ENCODE measurements around the gene GLDC.

Gene GLDC

DNA sequence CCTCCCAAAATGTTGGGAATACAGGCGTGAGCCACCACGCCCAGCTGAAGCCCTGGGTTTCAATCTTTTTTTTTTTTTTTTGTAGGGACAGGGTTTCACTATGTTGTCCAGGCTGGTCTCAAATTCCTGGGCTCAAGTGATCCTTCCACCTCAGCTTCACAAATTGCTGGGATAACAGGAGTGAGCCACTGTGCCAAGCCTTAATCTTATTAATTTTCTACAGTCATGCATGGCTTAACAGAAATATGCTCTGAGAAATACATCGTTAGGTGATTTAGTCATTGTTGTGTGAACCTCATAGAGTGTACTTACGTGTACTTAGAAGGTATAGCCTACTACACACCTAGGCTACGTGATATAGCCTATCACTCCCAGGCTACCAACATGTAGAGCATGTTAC, 31.0 kb downstream of the GLDC start:
- Histone ChIP-seq H3K9ac (ENCODE audit: low read depth, low read length) (no peak overlapping the region), H3K4me2 (ENCODE audit: insufficient read depth, low read length) (no peak overlapping the region), H3K36me3 (ENCODE audit: insufficient read depth, low read length) (no peaks in the 10 kb centered on the region), H3K4me3 (ENCODE audit: low read depth in 1 of 2, low read length in 2 of 2) (no peak overlapping the region), H2AFZ (ENCODE audit: low read depth, low read length) (no peak overlapping the region), H3K4me1 (ENCODE audit: insufficient read depth, low read length) (no peaks in the 10 kb centered on the region), H4K20me1 (ENCODE audit: insufficient read depth, low read length) (no peaks in the 10 kb centered on the region), H3K9me3 (ENCODE audit: insufficient read depth, low read length, severe bottlenecking) (no peaks in the 10 kb centered on the region), H3K79me2 (ENCODE audit: insufficient read depth, low read length) (no peaks in the 10 kb centered on the region), H3K27me3 (ENCODE audit: insufficient read depth, low read length, poor library complexity) (no peaks in the 10 kb centered on the region), H3K27ac (ENCODE audit: low read length) (no peak overlapping the region)
- TF ChIP-seq CTCF (IDR thresholded peaks at IDR 0.05; ENCODE audit: borderline replicate concordance, extremely low read depth, low read length, poor library complexity, severe bottlenecking) (no peak), EZH2 (IDR thresholded peaks at IDR 0.05; ENCODE audit: borderline replicate concordance, low read depth, low read length, severe bottlenecking) (no peak)
- DNase-seq, result no peak
- ATAC-seq (ENCODE audit: insufficient read depth, low read depth), result no peak

- no peak overlapping the region for H3K27ac ChIP-seq (ENCODE audit: low read length)
- H3K27me3 ChIP-seq (ENCODE audit: insufficient read depth, low read length, poor library complexity), result no peaks in the 10 kb centered on the region
- no peak overlapping the region for H3K4me2 ChIP-seq (ENCODE audit: insufficient read depth, low read length)
- H2AFZ ChIP-seq (ENCODE audit: low read depth, low read length), result no peak overlapping the region
- H3K9ac ChIP-seq (ENCODE audit: low read depth, low read length), result no peak overlapping the region
- no peaks in the 10 kb centered on the region for H3K79me2 ChIP-seq (ENCODE audit: insufficient read depth, low read length)
- H4K20me1 ChIP-seq (ENCODE audit: insufficient read depth, low read length), result no peaks in the 10 kb centered on the region
- H3K9me3 ChIP-seq (ENCODE audit: insufficient read depth, low read length, severe bottlenecking), result no peaks in the 10 kb centered on the region
- no peaks in the 10 kb centered on the region for H3K4me1 ChIP-seq (ENCODE audit: insufficient read depth, low read length)
- DNase-seq (no peak), ATAC-seq (ENCODE audit: insufficient read depth, low read depth) (no peak)
- no peak for TF ChIP-seq CTCF (IDR thresholded peaks at IDR 0.05; ENCODE audit: borderline replicate concordance, extremely low read depth, low read length, poor library complexity, severe bottlenecking)
- TF ChIP-seq EZH2 (IDR thresholded peaks at IDR 0.05; ENCODE audit: borderline replicate concordance, low read depth, low read length, severe bottlenecking), result no peak
- H3K36me3 ChIP-seq (ENCODE audit: insufficient read depth, low read length), result no peaks in the 10 kb centered on the region
- H3K4me3 ChIP-seq (ENCODE audit: low read depth in 1 of 2, low read length in 2 of 2), result no peak overlapping the region
Observed at GRCh38 chr9:6611865-6612264, 33.7 kb downstream of the GLDC start.

- H3K27ac ChIP-seq (ENCODE audit: low read length), result no peak overlapping the region
- H3K4me3 ChIP-seq (ENCODE audit: low read depth in 1 of 2, low read length in 2 of 2), result no peak overlapping the region
- TF ChIP-seq EZH2 (IDR thresholded peaks at IDR 0.05; ENCODE audit: borderline replicate concordance, low read depth, low read length, severe bottlenecking) (no peak), CTCF (IDR thresholded peaks at IDR 0.05; ENCODE audit: borderline replicate concordance, extremely low read depth, low read length, poor library complexity, severe bottlenecking) (no peak)
- no peak for ATAC-seq (ENCODE audit: insufficient read depth, low read depth)
- H3K36me3 ChIP-seq (ENCODE audit: insufficient read depth, low read length), result no peaks in the 10 kb centered on the region
- no peaks in the 10 kb centered on the region for H3K9me3 ChIP-seq (ENCODE audit: insufficient read depth, low read length, severe bottlenecking)
- H2AFZ ChIP-seq (ENCODE audit: low read depth, low read length), result no peak overlapping the region
- no peak overlapping the region for H3K9ac ChIP-seq (ENCODE audit: low read depth, low read length)
- no peaks in the 10 kb centered on the region for H3K4me1 ChIP-seq (ENCODE audit: insufficient read depth, low read length)
- no peaks in the 10 kb centered on the region for H4K20me1 ChIP-seq (ENCODE audit: insufficient read depth, low read length)
- no peak overlapping the region for H3K4me2 ChIP-seq (ENCODE audit: insufficient read depth, low read length)
- no peaks in the 10 kb centered on the region for H3K79me2 ChIP-seq (ENCODE audit: insufficient read depth, low read length)
- no peaks in the 10 kb centered on the region for H3K27me3 ChIP-seq (ENCODE audit: insufficient read depth, low read length, poor library complexity)
- DNase-seq, result no peak
Observed at GRCh38 chr9:6610073-6610472, 35.5 kb downstream of the GLDC start.

- Histone ChIP-seq H3K79me2 (ENCODE audit: insufficient read depth, low read length) (no peaks in the 10 kb centered on the region), H2AFZ (ENCODE audit: low read depth, low read length) (no peak overlapping the region), H4K20me1 (ENCODE audit: insufficient read depth, low read length) (no peaks in the 10 kb centered on the region), H3K9ac (ENCODE audit: low read depth, low read length) (no peak overlapping the region), H3K4me3 (ENCODE audit: low read depth in 1 of 2, low read length in 2 of 2) (no peak overlapping the region), H3K27ac (ENCODE audit: low read length) (no peak overlapping the region), H3K4me2 (ENCODE audit: insufficient read depth, low read length) (no peak overlapping the region), H3K4me1 (ENCODE audit: insufficient read depth, low read length) (no peaks in the 10 kb centered on the region), H3K9me3 (ENCODE audit: insufficient read depth, low read length, severe bottlenecking) (no peaks in the 10 kb centered on the region), H3K27me3 (ENCODE audit: insufficient read depth, low read length, poor library complexity) (no peaks in the 10 kb centered on the region), H3K36me3 (ENCODE audit: insufficient read depth, low read length) (no peaks in the 10 kb centered on the region)
- DNase-seq (no peak), ATAC-seq (ENCODE audit: insufficient read depth, low read depth) (no peak)
- TF ChIP-seq CTCF (IDR thresholded peaks at IDR 0.05; ENCODE audit: borderline replicate concordance, extremely low read depth, low read length, poor library complexity, severe bottlenecking), result no peak
- no peak for TF ChIP-seq EZH2 (IDR thresholded peaks at IDR 0.05; ENCODE audit: borderline replicate concordance, low read depth, low read length, severe bottlenecking)
Observed at GRCh38 chr9:6609497-6610016, 36.0 kb downstream of the GLDC start.
